ENCODE results near the gene THSD4.

DNA sequence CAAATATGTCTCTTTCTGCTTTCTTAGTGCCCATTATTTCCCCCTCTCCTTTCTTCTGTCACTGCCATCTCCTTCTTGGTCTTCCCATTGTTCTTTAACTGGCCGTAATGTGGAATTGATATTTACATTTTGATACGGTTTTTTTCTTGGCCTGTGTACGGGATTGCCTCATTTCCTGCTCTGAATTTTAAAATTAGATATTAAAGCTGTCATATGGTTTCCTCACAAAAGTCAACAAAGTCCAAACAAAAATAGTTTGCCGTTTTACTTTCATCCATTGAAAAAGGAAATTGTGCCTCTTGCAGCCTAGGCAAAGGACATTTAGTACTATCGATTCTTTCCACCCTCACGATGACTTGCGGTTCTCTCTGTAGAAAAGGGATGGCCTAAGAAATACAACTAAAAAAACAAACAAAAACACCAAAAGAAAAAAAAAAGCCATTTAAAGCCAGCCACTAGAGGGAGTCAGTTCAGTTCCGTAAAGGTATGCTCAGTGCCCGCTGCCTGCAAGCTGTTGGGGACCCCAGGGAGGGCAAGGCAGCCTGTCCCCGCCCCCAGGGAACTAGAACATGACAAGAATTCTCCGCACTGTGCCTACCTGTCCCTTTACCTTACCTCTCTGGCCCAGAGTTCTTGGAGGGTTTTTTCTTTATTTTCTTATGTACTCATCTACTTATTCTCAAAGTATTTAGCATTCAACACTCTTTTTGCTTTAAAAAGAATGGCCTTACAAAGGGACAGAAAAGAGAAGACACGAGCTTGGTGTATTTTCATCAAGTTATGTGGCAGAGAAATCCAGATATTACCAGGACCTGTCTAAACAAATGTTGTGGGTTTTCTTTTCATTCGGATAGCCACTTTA lies 665.1 kb downstream of the THSD4 start:
- TF ChIP-seq, protein P1, sequence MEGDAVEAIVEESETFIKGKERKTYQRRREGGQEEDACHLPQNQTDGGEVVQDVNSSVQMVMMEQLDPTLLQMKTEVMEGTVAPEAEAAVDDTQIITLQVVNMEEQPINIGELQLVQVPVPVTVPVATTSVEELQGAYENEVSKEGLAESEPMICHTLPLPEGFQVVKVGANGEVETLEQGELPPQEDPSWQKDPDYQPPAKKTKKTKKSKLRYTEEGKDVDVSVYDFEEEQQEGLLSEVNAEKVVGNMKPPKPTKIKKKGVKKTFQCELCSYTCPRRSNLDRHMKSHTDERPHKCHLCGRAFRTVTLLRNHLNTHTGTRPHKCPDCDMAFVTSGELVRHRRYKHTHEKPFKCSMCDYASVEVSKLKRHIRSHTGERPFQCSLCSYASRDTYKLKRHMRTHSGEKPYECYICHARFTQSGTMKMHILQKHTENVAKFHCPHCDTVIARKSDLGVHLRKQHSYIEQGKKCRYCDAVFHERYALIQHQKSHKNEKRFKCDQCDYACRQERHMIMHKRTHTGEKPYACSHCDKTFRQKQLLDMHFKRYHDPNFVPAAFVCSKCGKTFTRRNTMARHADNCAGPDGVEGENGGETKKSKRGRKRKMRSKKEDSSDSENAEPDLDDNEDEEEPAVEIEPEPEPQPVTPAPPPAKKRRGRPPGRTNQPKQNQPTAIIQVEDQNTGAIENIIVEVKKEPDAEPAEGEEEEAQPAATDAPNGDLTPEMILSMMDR (IDR thresholded peaks at IDR 0.05): peak; percentile 25 to 65 (median 38)
- TF ChIP-seq POLR2A (IDR thresholded peaks at IDR 0.05): no peak
